GM13976 (cell line): ENCODE measurements around the gene ALPG.

Experiments
- DNase-seq: peaks from one replicate; pipeline ENCODE4 v3.0.0; 2012; ENCODE audit warnings: low spot score
- CTCF ChIP-seq: IDR thresholded peaks from 2 replicates; pipeline ENCODE4 v1.5.1; 2012; ENCODE audit warnings: borderline replicate concordance, mild to moderate bottlenecking; ENCODE audit not compliant: insufficient read depth; ENCODE audit errors: extremely low read depth, missing control alignments, control extremely low read depth
- in situ Hi-C: fragments of 300-500 bp; cut with MboI; formaldehyde crosslinking; loops from one replicate; pipeline ENCODE4 v1.12.0; 2022; ENCODE audit warnings: low sequenced_read_pairs, mixed read lengths, inconsistent platforms; ENCODE audit not compliant: unreplicated experiment

ALPG gene

GRCh38 chr2:232385660-232386489, 20.8 kb upstream of the ALPG start:
- TF ChIP-seq CTCF, result no peak
- no peak for DNase-seq
- in situ Hi-C loops, result no loop called here

- no peak for DNase-seq
- no peak for TF ChIP-seq CTCF
- in situ Hi-C loops, result no loop called here
Observed at GRCh38 chr2:232386490-232386739, 20.2 kb upstream of the ALPG start.

- in situ Hi-C loops, result no loop called here
- no peak for DNase-seq
- TF ChIP-seq CTCF, result no peak
Observed at GRCh38 chr2:232386740-232387450, 19.7 kb upstream of the ALPG start.

GRCh38 chr2:232387451-232388171, 19.0 kb upstream of the ALPG start:
- in situ Hi-C loops, result no loop called here
- TF ChIP-seq CTCF, result no peak

GRCh38 chr2:232388324-232388891, 18.2 kb upstream of the ALPG start:
- in situ Hi-C loops, result no loop called here
- no peak for DNase-seq
- no peak for TF ChIP-seq CTCF

More at GRCh38 chr2:232387451-232388171, 19.0 kb upstream of the ALPG start:
- DNase-seq, result no peak

GRCh38 chr2:232389327-232389726, 17.3 kb upstream of the ALPG start:
- DNase-seq, result no peak
- TF ChIP-seq CTCF, result no peak
- in situ Hi-C loops, result no loop called here
